ENCODE measurements around the gene PARVB. TPM values are rescaled to one million over a fixed set of nuclear protein-coding genes. Genes with fewer than 3 reads are reported as not detected.

The PARVB gene
- total and polyA plus RNA-seq, 2 of the 8 experiments (the other 6 are each of a cell fraction or from before 2014, with no cell fraction given), result 14.5 to 18.6 TPM

- TF ChIP-seq, protein P1, sequence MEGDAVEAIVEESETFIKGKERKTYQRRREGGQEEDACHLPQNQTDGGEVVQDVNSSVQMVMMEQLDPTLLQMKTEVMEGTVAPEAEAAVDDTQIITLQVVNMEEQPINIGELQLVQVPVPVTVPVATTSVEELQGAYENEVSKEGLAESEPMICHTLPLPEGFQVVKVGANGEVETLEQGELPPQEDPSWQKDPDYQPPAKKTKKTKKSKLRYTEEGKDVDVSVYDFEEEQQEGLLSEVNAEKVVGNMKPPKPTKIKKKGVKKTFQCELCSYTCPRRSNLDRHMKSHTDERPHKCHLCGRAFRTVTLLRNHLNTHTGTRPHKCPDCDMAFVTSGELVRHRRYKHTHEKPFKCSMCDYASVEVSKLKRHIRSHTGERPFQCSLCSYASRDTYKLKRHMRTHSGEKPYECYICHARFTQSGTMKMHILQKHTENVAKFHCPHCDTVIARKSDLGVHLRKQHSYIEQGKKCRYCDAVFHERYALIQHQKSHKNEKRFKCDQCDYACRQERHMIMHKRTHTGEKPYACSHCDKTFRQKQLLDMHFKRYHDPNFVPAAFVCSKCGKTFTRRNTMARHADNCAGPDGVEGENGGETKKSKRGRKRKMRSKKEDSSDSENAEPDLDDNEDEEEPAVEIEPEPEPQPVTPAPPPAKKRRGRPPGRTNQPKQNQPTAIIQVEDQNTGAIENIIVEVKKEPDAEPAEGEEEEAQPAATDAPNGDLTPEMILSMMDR (IDR thresholded peaks at IDR 0.05; ENCODE audit: control extremely low read depth in 1 of 3, insufficient read depth in 1 of 3, low read depth in 1 of 3, low read length in 3 of 3), result no peak
These were observed 162.6 kb downstream of the PARVB start (continued) for GRCh38 chr22:44186737-44187136.
